HG03558 (cell line): ENCODE measurements around the gene MPPE1.
"Not testable (repeated sequence)": the region's sequence is repeated elsewhere in the genome, so short reads cannot be mapped to it uniquely, and the experiment has no call there.

Source experiments
- ATAC-seq: cut with Tn5 transposase; IDR thresholded peaks from one replicate; pipeline ENCODE4 v1.9.1; 2021; ENCODE audit warnings: moderate number of reproducible peaks; ENCODE audit not compliant: unreplicated experiment; ENCODE audit errors: extremely low read depth

The MPPE1 gene

GRCh38 chr18:11932393-11932792 lies 24.3 kb upstream of the MPPE1 start:
- ATAC-seq: no peak

GRCh38 chr18:11927497-11927896 lies 19.4 kb upstream of the MPPE1 start:
- ATAC-seq: no peak

- no peak for ATAC-seq
Observed at GRCh38 chr18:11925800-11926481, 17.8 kb upstream of the MPPE1 start.

GRCh38 chr18:11923450-11923849 lies 15.3 kb upstream of the MPPE1 start:
- ATAC-seq: no peak

GRCh38 chr18:11919522-11919921 lies 11.4 kb upstream of the MPPE1 start:
- not testable (repeated sequence) for ATAC-seq

GRCh38 chr18:11916880-11917279 lies 8.8 kb upstream of the MPPE1 start:
- not testable (repeated sequence) for ATAC-seq

- ATAC-seq: no peak
Observed at GRCh38 chr18:11909591-11910026, 1.5 kb upstream of the MPPE1 start.

GRCh38 chr18:11909061-11909455 lies 941 bp upstream of the MPPE1 start:
- ATAC-seq: no peak

GRCh38 chr18:11906926-11907874 lies 917 bp downstream of the MPPE1 start:
- ATAC-seq: no peak

- ATAC-seq: no peak
Observed at GRCh38 chr18:11906176-11906575, 1.9 kb downstream of the MPPE1 start.

GRCh38 chr18:11905613-11906012 lies 2.5 kb downstream of the MPPE1 start:
- no peak for ATAC-seq

GRCh38 chr18:11902522-11903292 lies 5.4 kb downstream of the MPPE1 start:
- ATAC-seq: no peak

- ATAC-seq: no peak
Observed at GRCh38 chr18:11901826-11902438, 6.2 kb downstream of the MPPE1 start.

- no peak for ATAC-seq
Observed at GRCh38 chr18:11899063-11899462, 9.1 kb downstream of the MPPE1 start.

GRCh38 chr18:11897781-11898180 lies 10.3 kb downstream of the MPPE1 start:
- no peak for ATAC-seq

- ATAC-seq: not testable (repeated sequence)
Observed at GRCh38 chr18:11892438-11892837, 15.7 kb downstream of the MPPE1 start.

GRCh38 chr18:11891737-11892136 lies 16.4 kb downstream of the MPPE1 start:
- no peak for ATAC-seq

GRCh38 chr18:11889284-11889683 lies 18.8 kb downstream of the MPPE1 start:
- no peak for ATAC-seq

- ATAC-seq: no peak
Observed at GRCh38 chr18:11888726-11889125, 19.4 kb downstream of the MPPE1 start.
